HL-60/S4 (cell line): ENCODE data around the gene PRKD1.

ENCODE experiments used
- in situ Hi-C: fragments of 300-500 bp; cut with MboI; formaldehyde crosslinking; loops from 2 replicates; pipeline ENCODE4 v1.14.3; 2022; ENCODE audit warnings: low sequenced_read_pairs

The PRKD1 gene

GRCh38 chr14:29927376-29928116 lies at the start of gene PRKD1:
PRKD1 (minus strand) TSS chr14:29927847.
- in situ Hi-C loops: no loop called here

- in situ Hi-C loops: no loop called here
Observed at GRCh38 chr14:29971101-29971500, 43.5 kb upstream of the PRKD1 start.

- in situ Hi-C loops: no loop called here
Observed at GRCh38 chr14:29955087-29955486, 27.4 kb upstream of the PRKD1 start.

- in situ Hi-C loops: no loop called here
Observed at GRCh38 chr14:29953501-29953900, 25.9 kb upstream of the PRKD1 start.

- in situ Hi-C loops: no loop called here
Observed at GRCh38 chr14:29944091-29944490, 16.4 kb upstream of the PRKD1 start.

- in situ Hi-C loops: no loop called here
Observed at GRCh38 chr14:29941401-29941800, 13.8 kb upstream of the PRKD1 start.

- in situ Hi-C loops: no loop called here
Observed at GRCh38 chr14:29940482-29940881, 12.8 kb upstream of the PRKD1 start.

- in situ Hi-C loops: no loop called here
Observed at GRCh38 chr14:29937116-29937515, 9.5 kb upstream of the PRKD1 start.

GRCh38 chr14:29930283-29930682 lies 2.6 kb upstream of the PRKD1 start:
- in situ Hi-C loops: no loop called here

- in situ Hi-C loops: no loop called here
Observed at GRCh38 chr14:29928117-29928640, 532 bp upstream of the PRKD1 start.

GRCh38 chr14:29926701-29927375 lies 809 bp downstream of the PRKD1 start:
- in situ Hi-C loops: no loop called here

GRCh38 chr14:29926228-29926627 lies 1.4 kb downstream of the PRKD1 start:
- in situ Hi-C loops: no loop called here

GRCh38 chr14:29925736-29926135 lies 1.9 kb downstream of the PRKD1 start:
- in situ Hi-C loops: no loop called here

- in situ Hi-C loops: no loop called here
Observed at GRCh38 chr14:29925101-29925722, 2.4 kb downstream of the PRKD1 start.

- in situ Hi-C loops: no loop called here
Observed at GRCh38 chr14:29919845-29920244, 7.8 kb downstream of the PRKD1 start.

GRCh38 chr14:29918981-29919380 lies 8.7 kb downstream of the PRKD1 start:
- in situ Hi-C loops: no loop called here

- in situ Hi-C loops: no loop called here
Observed at GRCh38 chr14:29913566-29913965, 14.1 kb downstream of the PRKD1 start.

GRCh38 chr14:29911810-29912209 lies 15.8 kb downstream of the PRKD1 start:
- in situ Hi-C loops: no loop called here

- in situ Hi-C loops: no loop called here
Observed at GRCh38 chr14:29908652-29909577, 18.7 kb downstream of the PRKD1 start.

- in situ Hi-C loops: no loop called here
Observed at GRCh38 chr14:29906256-29906870, 21.3 kb downstream of the PRKD1 start.
